SJCRH30 (cell line): ENCODE data around the gene TP53I3. TPM values are rescaled to one million over a fixed set of nuclear protein-coding genes. Genes with fewer than 3 reads are reported as not detected.
A peak's percentile ranks its signal among the peaks of the same experiment; 100 is the strongest.
"Not testable (repeated sequence)": the region's sequence is repeated elsewhere in the genome, so short reads cannot be mapped to it uniquely, and the experiment has no call there.

Source experiments
- DNase-seq, 2 experiments: peaks; one replicate each; pipeline ENCODE4 v3.0.0-alpha.2; 2015 to 2020
- H3K27ac ChIP-seq: fragments of 250-450 bp; sonication (Bioruptor Pico); 2 replicates; pipeline ENCODE4 v1.5.1; 2020; ENCODE audit warnings: mild to moderate bottlenecking, moderate library complexity
- H3K27me3 ChIP-seq: fragments of 250-450 bp; sonication (Bioruptor Pico); 2 replicates; pipeline ENCODE4 v1.5.1; 2020; ENCODE audit warnings: mild to moderate bottlenecking, moderate library complexity
- H3K36me3 ChIP-seq: fragments of 250-450 bp; sonication (Bioruptor Pico); 2 replicates; pipeline ENCODE4 v1.5.1; 2020; ENCODE audit warnings: mild to moderate bottlenecking, moderate library complexity
- H3K4me1 ChIP-seq: fragments of 250-450 bp; sonication (Bioruptor Pico); 2 replicates; pipeline ENCODE4 v1.5.1; 2020; ENCODE audit warnings: mild to moderate bottlenecking, moderate library complexity
- H3K4me3 ChIP-seq: fragments of 250-450 bp; sonication (Bioruptor Pico); 2 replicates; pipeline ENCODE4 v1.5.1; 2020; ENCODE audit warnings: mild to moderate bottlenecking, moderate library complexity
- H3K9me3 ChIP-seq: fragments of 250-450 bp; sonication (Bioruptor Pico); replicated peaks from 2 replicates; pipeline ENCODE4 v1.5.1; 2020; ENCODE audit warnings: mild to moderate bottlenecking, moderate library complexity
- total RNA-seq: library from RNA; depleted of rRNA; stranded (reverse); fragments of >200 nt; shearing (Covaris generic); gene quantifications from 2 replicates; pipeline ENCODE4 v1.2.3, GENCODE V29; 2014

Gene TP53I3
- total RNA-seq, 1 experiment from 2014 or later: 38.6 TPM

DNA sequence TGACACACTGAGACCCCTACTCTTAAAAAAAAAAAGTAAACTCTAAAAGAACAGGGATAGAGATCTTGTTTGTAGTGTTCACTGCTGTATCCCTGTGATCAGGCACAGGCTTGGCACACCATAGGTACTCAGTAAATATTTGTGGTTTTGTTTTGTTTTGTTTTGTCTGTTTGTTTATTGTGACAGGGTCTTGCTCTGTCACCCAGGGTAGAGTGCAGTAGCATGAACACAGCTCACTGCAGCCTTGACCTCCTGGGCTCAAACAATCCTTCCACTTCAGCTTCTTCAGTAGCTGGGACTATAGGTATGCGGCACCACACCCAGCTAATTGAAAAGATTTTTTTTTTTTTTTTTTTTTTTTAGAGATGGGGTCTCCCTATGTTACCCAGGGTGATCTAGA, 31.7 kb downstream of the TP53I3 start:
- Histone ChIP-seq H3K27ac (no peak overlapping the region), H3K36me3 (no peaks in the 10 kb centered on the region), H3K27me3 (no peaks in the 10 kb centered on the region), H3K4me1 (no peaks in the 10 kb centered on the region), H3K9me3 (no peaks in the 10 kb centered on the region), H3K4me3 (no peak overlapping the region)
- no peak for DNase-seq

DNA sequence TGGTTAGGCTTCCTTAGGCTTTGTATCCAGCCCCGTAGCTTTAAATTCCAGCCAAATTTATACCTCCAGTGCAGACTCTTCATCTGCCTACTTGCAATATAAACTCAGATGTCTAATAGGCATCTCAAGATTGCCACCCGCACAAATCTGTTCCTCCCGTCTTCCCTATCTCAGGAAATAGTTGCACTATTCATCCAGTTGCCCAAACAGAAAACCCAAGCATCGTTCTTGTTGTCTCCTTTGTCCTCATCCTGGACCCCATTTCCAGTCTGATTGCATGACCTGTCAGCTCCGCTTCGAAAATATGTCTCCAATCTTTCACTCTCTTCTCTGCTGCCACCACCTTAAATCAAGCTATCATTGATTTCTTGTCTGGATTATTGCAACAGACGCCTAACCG, 32.8 kb downstream of the TP53I3 start:
- Histone ChIP-seq H3K27ac (no peak overlapping the region), H3K36me3 (no peaks in the 10 kb centered on the region), H3K9me3 (no peaks in the 10 kb centered on the region), H3K27me3 (no peaks in the 10 kb centered on the region), H3K4me1 (no peaks in the 10 kb centered on the region), H3K4me3 (no peak overlapping the region)
- DNase-seq: no peak

DNA sequence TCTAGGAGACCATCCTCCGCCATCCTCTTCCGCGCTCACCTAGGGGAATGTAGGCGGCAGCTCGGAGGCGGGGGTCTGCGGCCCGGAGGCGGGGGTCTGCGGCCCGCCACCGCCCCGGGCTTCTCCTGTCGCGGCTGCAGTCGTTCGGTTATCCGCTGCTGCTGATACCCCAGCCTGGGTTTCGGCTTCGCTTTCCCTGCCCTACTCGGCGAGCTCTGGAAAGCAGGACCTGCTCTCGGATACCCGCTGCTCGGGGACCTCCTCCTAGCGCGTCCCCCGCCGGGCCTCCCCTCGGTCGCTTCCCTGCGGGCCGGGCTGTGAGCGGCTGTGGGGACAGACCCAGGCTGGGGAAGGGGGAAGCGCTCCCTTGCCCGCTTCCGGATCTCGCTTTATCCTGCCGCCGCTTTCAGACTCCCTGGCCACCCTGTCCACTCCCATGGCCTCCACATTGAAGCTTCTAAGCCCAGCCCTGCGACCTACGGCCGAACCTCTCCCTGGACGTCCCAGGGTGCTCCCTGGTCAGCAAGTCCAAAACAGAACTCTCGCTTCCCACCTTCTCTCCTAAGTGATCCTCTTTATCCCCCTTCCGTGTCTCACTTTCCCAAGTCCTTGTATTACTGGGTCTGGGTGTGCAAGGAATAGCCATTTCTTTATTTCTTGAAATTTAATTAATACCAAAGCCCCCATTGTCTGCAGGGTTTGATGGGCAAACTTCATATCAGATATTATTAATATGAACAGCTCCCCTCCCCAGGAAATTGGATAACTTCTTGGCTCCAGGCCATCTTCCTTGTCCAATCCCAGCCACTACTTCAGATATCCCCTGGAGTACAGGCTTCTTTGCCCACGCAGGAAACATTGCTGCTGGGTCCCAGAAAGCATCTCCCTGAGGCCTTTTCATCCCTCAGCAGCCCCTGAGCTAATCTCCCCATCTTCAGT, 34.3 kb downstream of the TP53I3 start:
- H3K9me3 ChIP-seq: no peaks in the 10 kb centered on the region
- H3K4me3 ChIP-seq: peak overlapping the region; percentile 74
- no peaks in the 10 kb centered on the region for H3K36me3 ChIP-seq
- peak; percentile 79 to 82 for DNase-seq
- no peak overlapping the region; the same call in 1 of the 2 replicates for H3K27ac ChIP-seq
- H3K27me3 ChIP-seq: no peaks in the 10 kb centered on the region
- no peaks in the 10 kb centered on the region for H3K4me1 ChIP-seq

DNA sequence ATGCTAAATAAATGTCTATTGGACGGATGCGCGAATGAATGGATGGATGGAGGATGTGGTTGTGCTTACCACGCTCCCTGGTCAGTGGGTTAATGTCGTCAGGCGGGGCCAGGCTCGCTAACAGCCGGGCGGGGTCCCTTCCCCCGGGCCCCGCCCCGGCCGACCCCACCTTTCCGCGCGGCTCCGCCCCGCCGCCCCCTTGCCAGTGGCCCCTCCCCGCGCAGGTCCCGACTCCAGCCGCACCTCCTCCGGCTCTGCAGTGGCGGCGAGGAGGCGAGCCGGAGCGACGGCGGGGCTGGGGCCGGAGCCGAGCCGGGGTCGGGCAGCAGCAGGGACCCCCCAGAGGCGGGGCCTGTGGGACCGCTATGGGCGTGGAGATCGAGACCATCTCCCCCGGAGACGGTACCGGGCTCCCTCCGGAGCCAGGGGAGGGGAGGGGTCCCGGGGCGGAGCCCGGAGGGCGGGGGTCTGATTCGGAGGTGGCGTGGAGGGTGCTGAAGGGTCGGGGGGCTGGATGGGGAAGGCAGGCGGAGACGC, 35.1 kb downstream of the TP53I3 start, which contains the start of gene FKBP1B:
Gene FKBP1B (plus strand): TSS at position 257 of the 537 bp plus-strand sequence. CDS start 109 bp downstream, at position 366.
- Histone ChIP-seq H3K9me3 (no peaks in the 10 kb centered on the region), H3K27ac (peak within 1 kb of the TSS; percentile 38; the same call in 1 of the 2 replicates), H3K27me3 (no peaks in the 10 kb centered on the region), H3K4me3 (peak within 1 kb of the TSS; percentile 74), H3K4me1 (no peaks in the 10 kb centered on the region), H3K36me3 (no peaks in the 10 kb centered on the region)
- peak; percentile 91 to 95 for DNase-seq

DNA sequence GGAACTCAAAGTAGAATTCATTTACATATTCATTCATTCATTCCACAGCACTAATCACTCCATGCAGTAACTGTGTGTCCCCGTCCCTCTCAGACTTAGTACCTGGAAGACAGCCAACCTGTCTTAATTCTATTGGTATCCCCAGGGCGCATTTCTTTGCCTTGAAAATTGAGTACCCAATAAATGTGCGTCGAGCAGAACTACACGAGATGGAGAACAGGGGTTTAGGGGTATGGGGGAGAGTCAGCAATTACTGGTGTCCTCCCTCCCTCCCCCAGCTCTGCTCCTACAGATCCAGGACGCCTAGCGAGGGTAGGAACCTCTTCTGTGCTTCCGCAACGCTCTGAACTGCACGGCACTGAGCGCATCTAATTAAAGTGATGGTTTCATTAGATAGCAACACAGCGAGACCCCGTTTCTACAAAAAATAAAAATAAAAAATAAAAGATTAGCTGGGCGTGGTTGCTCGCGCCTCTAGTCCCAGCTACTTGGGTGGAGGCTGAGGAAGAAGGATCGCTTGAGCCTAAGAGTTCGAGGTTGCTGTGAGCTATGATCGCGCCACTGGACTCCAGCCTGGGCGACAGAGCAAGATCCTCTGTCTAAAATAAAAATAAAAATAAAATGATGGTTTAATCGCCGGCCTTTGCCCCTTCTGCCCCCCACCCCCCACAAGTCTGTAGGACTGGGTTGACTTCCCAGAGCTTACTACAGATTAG, 35.7 kb downstream of the TP53I3 start:
- H3K27me3 ChIP-seq: no peaks in the 10 kb centered on the region
- no peaks in the 10 kb centered on the region for H3K9me3 ChIP-seq
- DNase-seq: peak; percentile 69 to 82
- peak overlapping the region; percentile 74 for H3K4me3 ChIP-seq
- H3K4me1 ChIP-seq: no peaks in the 10 kb centered on the region
- no peaks in the 10 kb centered on the region for H3K36me3 ChIP-seq
- peak overlapping the region; percentile 38; the same call in 1 of the 2 replicates for H3K27ac ChIP-seq

DNA sequence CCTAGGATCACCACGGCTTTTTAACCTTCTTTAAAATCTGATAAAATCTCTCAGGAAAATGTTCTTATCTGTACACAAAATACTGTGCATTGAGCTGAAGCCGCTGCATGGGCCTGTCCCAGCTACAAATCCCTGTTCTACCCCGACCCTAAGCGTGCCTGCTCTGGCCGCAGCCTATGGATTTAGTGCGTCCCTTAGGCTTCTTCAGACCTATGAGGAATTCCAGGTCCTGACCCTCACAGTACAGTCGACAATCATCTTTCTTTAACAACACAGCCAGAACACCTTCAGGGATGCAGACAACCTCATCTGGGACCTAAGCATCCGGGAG, 37.0 kb downstream of the TP53I3 start:
- H3K27ac ChIP-seq: peak overlapping the region; percentile 79
- H3K36me3 ChIP-seq: no peaks in the 10 kb centered on the region
- peak overlapping the region; percentile 71 for H3K4me3 ChIP-seq
- no peaks in the 10 kb centered on the region for H3K9me3 ChIP-seq
- no peaks in the 10 kb centered on the region for H3K4me1 ChIP-seq
- DNase-seq: no peak
- no peaks in the 10 kb centered on the region for H3K27me3 ChIP-seq

DNA sequence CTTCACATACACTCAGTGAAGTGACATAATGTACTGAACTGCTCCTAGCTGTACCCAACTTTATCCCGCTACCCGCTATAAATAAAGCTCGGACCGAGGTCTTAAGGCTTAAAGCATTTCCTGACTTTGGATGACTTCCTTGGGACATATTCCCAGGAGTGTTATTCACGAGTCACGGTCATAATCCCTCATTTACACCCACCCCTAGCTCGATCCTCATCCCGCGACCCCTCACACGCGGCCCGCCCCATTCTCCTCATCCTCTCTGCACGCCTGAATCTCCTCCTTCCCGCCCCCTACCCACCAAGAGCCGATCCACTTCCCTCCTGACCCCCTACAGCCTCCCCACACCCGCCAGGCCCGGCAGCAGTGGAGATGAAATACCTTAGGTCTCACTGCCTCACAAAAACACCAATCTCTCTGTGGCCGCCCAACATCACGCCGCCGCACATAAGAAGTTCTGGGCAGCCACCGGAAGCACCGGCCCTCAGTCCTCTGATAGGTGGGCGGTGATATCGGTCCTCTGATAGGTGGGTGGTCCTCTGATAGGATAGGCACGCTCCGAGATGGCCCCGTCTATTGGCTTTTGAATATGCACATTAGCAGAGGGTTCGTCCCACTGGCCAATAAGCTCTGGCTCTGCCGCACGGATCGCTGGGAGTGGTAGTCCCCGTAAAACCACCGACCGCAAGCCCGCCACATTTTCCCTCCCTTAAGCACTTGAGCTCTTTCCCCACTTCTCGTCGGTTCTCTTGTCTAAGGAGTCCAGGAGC, 37.5 kb downstream of the TP53I3 start, which contains the start of gene WDCP:
Gene WDCP (minus strand): TSS at position 462 of the 773 bp plus-strand sequence. CDS start 7,897 bp downstream, outside the sequence.
- no peaks in the 10 kb centered on the region for H3K4me1 ChIP-seq
- peak within 1 kb of the TSS; percentile 71 for H3K4me3 ChIP-seq
- no peaks in the 10 kb centered on the region for H3K9me3 ChIP-seq
- peak; percentile 100 for DNase-seq
- no peaks in the 10 kb centered on the region for H3K36me3 ChIP-seq
- peak within 1 kb of the TSS; percentile 79 for H3K27ac ChIP-seq
- no peaks in the 10 kb centered on the region for H3K27me3 ChIP-seq

DNA sequence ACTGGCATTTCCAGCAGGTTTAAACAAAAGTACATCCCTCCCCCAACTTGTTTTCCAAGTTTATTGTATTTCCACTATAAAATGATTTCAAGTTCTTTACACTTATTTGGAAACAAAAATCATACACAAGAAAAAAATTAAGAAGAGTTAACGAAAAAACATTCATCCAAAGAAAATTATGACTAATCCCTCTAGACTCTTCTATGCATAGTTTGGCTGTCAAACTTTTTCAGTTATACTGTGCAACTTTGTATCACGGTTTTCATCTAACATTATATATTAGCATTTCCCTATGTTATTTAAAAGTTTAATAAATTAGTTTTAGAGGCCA, 38.1 kb downstream of the TP53I3 start:
- Histone ChIP-seq H3K4me3 (peak overlapping the region; percentile 71), H3K27ac (peak overlapping the region; percentile 79), H3K4me1 (no peaks in the 10 kb centered on the region)

DNA sequence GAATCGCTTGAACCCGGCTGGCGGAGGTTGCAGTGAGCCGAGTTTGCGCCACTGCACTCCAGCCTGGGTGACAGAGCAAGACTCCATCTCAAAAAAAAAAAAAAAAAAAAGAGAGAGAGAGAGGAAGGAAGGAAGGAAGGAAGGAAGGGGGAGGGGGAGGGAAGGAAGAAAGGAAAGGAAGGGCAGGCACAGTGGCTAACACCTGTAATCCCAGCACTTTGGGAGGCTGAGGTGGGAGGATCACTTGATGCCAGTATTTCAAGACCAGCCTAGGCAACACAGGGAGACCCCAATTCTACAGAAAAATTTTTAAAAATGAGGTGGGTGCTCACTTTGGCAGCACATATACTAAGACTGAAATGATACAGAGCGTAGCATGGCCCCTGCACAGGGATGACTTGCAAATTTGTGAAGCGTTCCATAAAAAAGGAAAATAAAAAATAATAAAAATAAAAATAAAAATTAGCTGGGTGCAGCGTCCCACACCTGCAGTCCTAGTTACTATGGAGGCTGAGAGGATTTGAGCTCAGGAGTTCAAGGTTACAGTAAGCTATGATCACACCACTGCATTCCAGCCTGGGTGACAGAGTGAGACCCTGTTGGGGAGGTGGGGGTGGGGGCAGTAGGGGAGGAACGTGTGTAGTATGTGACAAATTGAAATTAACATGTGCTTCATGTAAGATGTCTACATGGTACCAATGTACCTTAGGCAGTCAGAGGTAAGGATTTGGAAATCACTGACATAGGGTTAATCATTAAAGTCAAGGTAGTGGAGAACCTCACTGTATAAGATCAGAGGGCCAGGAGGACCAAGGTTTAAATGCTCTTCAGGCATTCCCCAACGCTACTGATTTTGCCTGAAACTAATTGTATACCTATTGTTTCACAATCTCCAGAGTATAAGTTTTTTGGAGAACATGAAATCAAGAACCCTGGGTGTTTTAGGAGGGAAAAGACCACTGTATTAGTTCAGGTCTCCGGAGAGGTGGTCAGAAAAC, 38.8 kb downstream of the TP53I3 start:
- DNase-seq: no peak
- H3K27ac ChIP-seq: peak overlapping the region; percentile 79; the same call in 1 of the 2 replicates
- H3K4me3 ChIP-seq: peak overlapping the region; percentile 71
- H3K4me1 ChIP-seq: no peaks in the 10 kb centered on the region
- H3K36me3 ChIP-seq: no peaks in the 10 kb centered on the region; the same call in 1 of the 2 replicates
- no peaks in the 10 kb centered on the region for H3K9me3 ChIP-seq
- H3K27me3 ChIP-seq: no peaks in the 10 kb centered on the region

More for the DNA sequence above, 38.1 kb downstream of the TP53I3 start:
- no peak for DNase-seq
- no peaks in the 10 kb centered on the region for H3K27me3 ChIP-seq
- H3K9me3 ChIP-seq: no peaks in the 10 kb centered on the region
- H3K36me3 ChIP-seq: no peaks in the 10 kb centered on the region

DNA sequence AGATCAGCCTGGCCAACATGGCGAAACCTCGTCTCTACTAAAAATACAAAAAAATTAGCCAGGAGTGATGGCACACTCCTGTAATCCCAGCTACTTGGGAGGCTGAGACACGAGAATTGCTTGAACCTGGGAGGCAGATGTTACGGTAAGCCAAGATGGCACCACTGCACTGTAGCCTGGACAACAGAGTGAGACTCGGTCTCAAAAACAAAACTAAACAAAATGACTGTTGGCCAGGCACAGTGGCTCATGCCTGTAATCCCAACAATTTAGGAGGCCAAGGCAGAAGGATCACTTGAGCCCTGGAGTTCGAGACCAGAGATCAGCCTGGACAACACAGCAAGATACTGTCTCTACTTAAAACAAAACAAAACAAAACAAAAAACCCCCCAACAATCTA, 41.5 kb downstream of the TP53I3 start:
- not testable (repeated sequence) for H3K27ac ChIP-seq, H3K27me3 ChIP-seq, H3K4me3 ChIP-seq, H3K9me3 ChIP-seq, H3K4me1 ChIP-seq, DNase-seq
- H3K36me3 ChIP-seq: peaks cover 14% of the 10 kb centered on the region

DNA sequence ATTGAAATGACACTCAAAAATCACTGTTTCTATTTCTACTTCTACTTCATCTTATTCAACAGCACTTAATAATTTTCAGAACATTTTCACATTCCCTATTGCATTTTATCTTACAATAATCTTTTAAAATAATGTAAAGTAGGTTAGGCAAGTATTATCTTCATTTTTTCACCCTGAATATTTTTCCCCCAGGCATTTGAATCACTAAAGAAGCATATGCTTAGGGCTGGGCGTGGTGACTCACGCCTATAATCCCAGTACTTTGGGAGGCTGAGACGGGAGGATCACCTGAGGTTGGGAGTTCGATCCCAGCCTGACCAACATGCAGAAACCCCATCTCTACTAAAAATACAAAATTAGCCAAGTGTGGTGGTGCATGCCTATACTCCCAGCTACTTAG, 44.1 kb downstream of the TP53I3 start:
- Histone ChIP-seq H3K4me1 (no peaks in the 10 kb centered on the region), H3K27me3 (no peaks in the 10 kb centered on the region)

DNA sequence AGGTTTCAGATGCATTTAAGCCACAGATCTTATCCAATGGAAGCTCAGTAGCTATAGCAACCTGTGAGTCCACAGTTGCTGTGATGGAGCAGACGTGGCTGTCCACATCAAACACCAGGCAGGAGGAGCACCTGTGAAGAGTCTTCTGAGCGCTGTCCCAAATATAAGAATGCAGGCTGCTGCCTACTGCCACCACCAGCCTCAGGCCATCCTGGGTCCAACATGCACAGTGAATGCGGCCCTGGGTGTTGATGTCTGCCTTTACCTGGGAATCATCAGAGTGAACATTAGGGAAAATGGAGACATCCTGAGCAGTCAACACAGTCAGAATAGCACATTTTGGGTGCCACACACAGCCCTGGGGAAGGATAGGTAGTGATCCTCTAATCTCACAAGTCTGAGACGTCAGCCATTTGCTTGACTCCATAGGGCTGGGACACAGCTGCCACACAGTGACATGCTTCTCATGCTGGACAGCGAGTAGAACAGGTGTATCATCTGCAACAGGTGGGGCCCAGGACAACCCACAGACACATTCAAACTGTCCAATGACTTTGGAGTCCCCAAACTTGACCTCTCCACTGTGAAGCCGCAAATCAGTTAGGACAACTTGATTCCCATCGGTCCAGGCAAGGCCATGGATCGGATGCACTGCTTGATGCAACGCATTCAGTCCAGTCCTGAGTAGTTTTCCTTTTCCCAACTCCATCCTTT, 45.7 kb downstream of the TP53I3 start:
- DNase-seq: no peak
- Histone ChIP-seq H3K27ac (no peak overlapping the region), H3K27me3 (no peaks in the 10 kb centered on the region), H3K9me3 (no peaks in the 10 kb centered on the region), H3K4me1 (no peaks in the 10 kb centered on the region), H3K4me3 (no peak overlapping the region), H3K36me3 (peaks cover 30% of the 10 kb centered on the region)

More for the DNA sequence above, 44.1 kb downstream of the TP53I3 start:
- no peak overlapping the region for H3K27ac ChIP-seq
- DNase-seq: no peak
- no peak overlapping the region for H3K4me3 ChIP-seq
- H3K36me3 ChIP-seq: peaks cover 27% of the 10 kb centered on the region
- H3K9me3 ChIP-seq: no peaks in the 10 kb centered on the region
